H1 (cell line): ENCODE data around the gene ADAMTS17. TPM values are rescaled to one million over a fixed set of nuclear protein-coding genes. Genes with fewer than 3 reads are reported as not detected.

Experiments used
- CTCF ChIA-PET: fragments of 300-600 bp; sonication (Branson Sonifier 250); formaldehyde crosslinking; loops from one replicate; lab custom pipeline; 2021; ENCODE audit not compliant: partially characterized antibody; lab: Charles Lee
- POLR2A ChIA-PET: fragments of 300-600 bp; sonication (Branson Sonifier 250); formaldehyde crosslinking; loops from one replicate; lab custom pipeline; 2021; ENCODE audit warnings: inconsistent platforms; ENCODE audit not compliant: partially characterized antibody; lab: Charles Lee
- DNase-seq, 2 experiments: peaks; one replicate each; pipeline versions ENCODE4 v3.0.0 to v3.0.0-alpha.2; 2010 to 2022; ENCODE audit warnings: low spot score in 2 of 2, low read depth in 1 of 2, mixed read lengths in 1 of 2
- FAIRE-seq: peaks from 2 replicates; lab custom pipeline; 2011; peaks lifted over from hg19 to GRCh38; lab: Jason Lieb, UNC
- H2AFZ ChIP-seq: 2 replicates; pipeline ENCODE4 v1.8.1; 2012; ENCODE audit warnings: low read length, inconsistent platforms
- H2AK5ac ChIP-seq: 2 replicates; pipeline ENCODE4 v1.6.1; 2013; ENCODE audit warnings: low read depth, low read length
- H2BK120ac ChIP-seq: replicated peaks from 2 replicates; pipeline ENCODE3; 2013; ENCODE audit warnings: low read depth, low read length, inconsistent platforms
- H2BK12ac ChIP-seq: 2 replicates; pipeline ENCODE4 v1.6.1; 2013; ENCODE audit warnings: low read depth, low read length
- H2BK15ac ChIP-seq: 2 replicates; pipeline ENCODE4 v1.6.1; 2013; ENCODE audit warnings: low read length
- H2BK20ac ChIP-seq: 2 replicates; pipeline ENCODE4 v1.6.1; 2013; ENCODE audit warnings: low read length
- H2BK5ac ChIP-seq: 2 replicates; pipeline ENCODE4 v1.6.1; 2013; ENCODE audit warnings: low read depth, low read length
- H3K14ac ChIP-seq: 2 replicates; pipeline ENCODE4 v1.6.1; 2013; ENCODE audit warnings: inconsistent platforms; ENCODE audit not compliant: insufficient read length
- H3K18ac ChIP-seq: 2 replicates; pipeline ENCODE4 v1.6.1; 2013; ENCODE audit warnings: low read length; ENCODE audit errors: extremely low read depth
- H3K23ac ChIP-seq: 2 replicates; pipeline ENCODE4 v1.6.1; 2013; ENCODE audit warnings: inconsistent platforms; ENCODE audit not compliant: insufficient read length
- H3K23me2 ChIP-seq: 2 replicates; pipeline ENCODE4 v1.6.1; 2013; ENCODE audit warnings: low read depth, low read length
- H3K27ac ChIP-seq: 2 replicates; pipeline ENCODE4 v1.6.1; 2011; ENCODE audit warnings: low read depth, low read length, inconsistent platforms
- H3K27me3 ChIP-seq, 4 experiments: replicated peaks in 1 of 4; 1 replicate in 1 of 4; 2 replicates in 3 of 4; pipeline versions ENCODE4 v1.6.1 to v1.8.1; 2011 to 2013; ENCODE audit warnings: low read length in 3 of 4, mild to moderate bottlenecking in 3 of 4, inconsistent platforms in 2 of 4, mixed read lengths in 2 of 4, moderate library complexity in 1 of 4; ENCODE audit not compliant: control insufficient read depth in 3 of 4, insufficient read depth in 3 of 4; ENCODE audit errors: extremely low read depth in 1 of 4
- H3K36me3 ChIP-seq, 4 experiments: 2 replicates each; pipeline versions ENCODE4 v1.6.1 to v1.8.1; 2011 to 2013; ENCODE audit warnings: mild to moderate bottlenecking in 4 of 4, low read length in 3 of 4, moderate library complexity in 2 of 4, control low read depth in 1 of 4, inconsistent platforms in 1 of 4; ENCODE audit not compliant: insufficient read depth in 4 of 4, control insufficient read depth in 2 of 4
- H3K4ac ChIP-seq: replicated peaks from 2 replicates; pipeline ENCODE3; 2013; ENCODE audit warnings: low read length, low read depth, mixed read lengths, inconsistent platforms; ENCODE audit not compliant: insufficient read length
- H3K4me1 ChIP-seq, 4 experiments: replicated peaks in 1 of 4; 1 replicate in 1 of 4; 2 replicates in 3 of 4; pipeline versions ENCODE4 v1.6.1 to v1.8.1; 2011 to 2013; ENCODE audit warnings: low read length in 3 of 4, inconsistent platforms in 2 of 4, mixed read lengths in 1 of 4; ENCODE audit not compliant: insufficient read depth in 4 of 4, control insufficient read depth in 3 of 4
- H3K4me2 ChIP-seq, 2 experiments: 2 replicates each; pipeline versions ENCODE4 v1.6.1 to v1.8.1; 2011 to 2013; ENCODE audit warnings: low read depth in 2 of 2, low read length in 2 of 2, control low read depth in 1 of 2, inconsistent platforms in 1 of 2, mild to moderate bottlenecking in 1 of 2; ENCODE audit not compliant: insufficient read depth in 1 of 2
- H3K4me3 ChIP-seq, 4 experiments: fragments of 200-600, 300-600 bp in 1 of 4; sonication (generic), shearing (Covaris generic), sonication (Bioruptor Twin) in 1 of 4; 2 replicates each; pipeline versions ENCODE4 v1.5.1 to v1.8.1; 2011 to 2016; ENCODE audit warnings: low read length in 4 of 4, low read depth in 3 of 4, control low read depth in 2 of 4, inconsistent platforms in 2 of 4, mild to moderate bottlenecking in 2 of 4, mixed read lengths in 1 of 4, moderate library complexity in 1 of 4; ENCODE audit not compliant: insufficient read depth in 2 of 4; ENCODE audit errors: extremely low read depth in 1 of 4
- H3K56ac ChIP-seq: replicated peaks from 2 replicates; pipeline ENCODE3; 2013; ENCODE audit warnings: low read depth, mild to moderate bottlenecking, mixed read lengths, low read length, inconsistent platforms; ENCODE audit not compliant: insufficient read length
- H3K79me1 ChIP-seq: 2 replicates; pipeline ENCODE4 v1.6.1; 2013; ENCODE audit warnings: low read depth, low read length, control low read depth
- H3K79me2 ChIP-seq, 2 experiments: 2 replicates each; pipeline versions ENCODE4 v1.6.1 to v1.8.1; 2012 to 2013; ENCODE audit warnings: low read length in 2 of 2, mild to moderate bottlenecking in 2 of 2, inconsistent platforms in 1 of 2; ENCODE audit not compliant: insufficient read depth in 2 of 2, control insufficient read depth in 1 of 2
- H3K9ac ChIP-seq, 4 experiments: replicated peaks in 1 of 4; 1 replicate in 1 of 4; 2 replicates in 3 of 4; pipeline versions ENCODE4 v1.6.1 to v1.8.1; 2011 to 2013; ENCODE audit warnings: low read depth in 3 of 4, low read length in 3 of 4, control low read depth in 2 of 4, mild to moderate bottlenecking in 2 of 4, moderate library complexity in 2 of 4, inconsistent platforms in 1 of 4; ENCODE audit errors: extremely low read depth in 1 of 4
- H3K9me3 ChIP-seq, 2 experiments: 2 replicates each; pipeline versions ENCODE4 v1.6.1 to v1.8.1; 2012 to 2013; ENCODE audit warnings: mild to moderate bottlenecking in 2 of 2, moderate library complexity in 2 of 2, control low read depth in 1 of 2, inconsistent platforms in 1 of 2, low read depth in 1 of 2, low read length in 1 of 2, mixed read lengths in 1 of 2; ENCODE audit not compliant: insufficient read depth in 2 of 2
- H4K20me1 ChIP-seq, 2 experiments: replicated peaks in 1 of 2; 2 replicates each; pipeline versions ENCODE3 to v1.8.1; 2011 to 2013; ENCODE audit warnings: inconsistent platforms in 2 of 2, low read length in 2 of 2, mild to moderate bottlenecking in 1 of 2; ENCODE audit not compliant: insufficient read depth in 2 of 2, control insufficient read depth in 1 of 2
- H4K5ac ChIP-seq: 2 replicates; pipeline ENCODE4 v1.6.1; 2013; ENCODE audit warnings: low read length, low read depth, mixed read lengths, inconsistent platforms; ENCODE audit not compliant: insufficient read length
- H4K8ac ChIP-seq: 2 replicates; pipeline ENCODE4 v1.8.0; 2013; ENCODE audit warnings: mild to moderate bottlenecking, moderate library complexity, low read length, inconsistent platforms; ENCODE audit not compliant: insufficient read depth; ENCODE audit errors: extremely low read depth
- H4K91ac ChIP-seq: replicated peaks from 2 replicates; pipeline ENCODE3; 2013; ENCODE audit warnings: low read length, mixed read lengths, inconsistent platforms; ENCODE audit not compliant: insufficient read length
- BACH1 ChIP-seq: IDR thresholded peaks from 2 replicates; pipeline ENCODE4 v1.6.1; 2012; ENCODE audit warnings: low read length, improper control_type of control experiment
- WGBS, 2 experiments: shearing (Covaris generic) in 1 of 2; methylation state at CpG; one replicate each; pipeline versions ENCODE4 v1.1.6 to v1.1.7; 2013 to 2015; ENCODE audit warnings: low lambda C conversion rate in 2 of 2, mixed read lengths in 2 of 2, inconsistent platforms in 1 of 2, low coverage in 1 of 2, missing lambda C conversion rate in 1 of 2; ENCODE audit not compliant: insufficient replicate concordance in 2 of 2, insufficient coverage in 1 of 2, insufficient read length in 1 of 2; ENCODE audit errors: extremely low coverage in 1 of 2, missing lambda C conversion rate in 1 of 2; 5-methylcytosine and 5-hydroxymethylcytosine counted together
- polyA plus RNA-seq, 7 experiments: library from polyadenylated mRNA; depleted of rRNA in 3 of 7; stranded (reverse) in 5 of 7; unstranded in 2 of 7; fragments of >200 nt in 5 of 7; fragments of 200-250 nt in 2 of 7; gene quantifications; 1 replicate in 5 of 7; 2 replicates in 1 of 7; 4 replicates in 1 of 7; pipeline versions ENCODE4 v1.2.1 to v1.2.3, GENCODE V29; 2011 to 2013; ENCODE audit warnings: missing spikeins in 2 of 7, mixed read lengths in 2 of 7
- total RNA-seq: library from RNA; stranded (reverse); fragmentation: NEBNext Ultra II Directional; extraction: Animal tissue kit (Norgen Biotek cat#: 25700); gene quantifications from 2 replicates; pipeline ENCODE4 v1.2.1, GENCODE V29; 2021

ADAMTS17 gene
- total and polyA plus RNA-seq, 2 of the 8 experiments (the other 6 are each of a cell fraction or from before 2014, with no cell fraction given): 0.51 to 1.7 TPM

GRCh38 chr15:99985878-99986277 is 355.9 kb downstream of the ADAMTS17 start:
- peak overlapping the region; percentile 8 for H4K91ac ChIP-seq
- H3K4ac ChIP-seq: no peak overlapping the region
- H2BK120ac ChIP-seq: no peak overlapping the region
- H4K5ac ChIP-seq: no peak overlapping the region
- H3K56ac ChIP-seq: no peak overlapping the region
- peaks cover 0 to 6% of the 10 kb centered on the region in 2 experiments; a peak in 2 of 4 replicates for H3K9me3 ChIP-seq
- peaks cover 2% of the 10 kb centered on the region; the same call in 1 of the 2 replicates for H3K23me2 ChIP-seq
- H3K4me1 ChIP-seq: peaks cover 15 to 27% (median 19%) of the 10 kb centered on the region in 4 experiments
- no peaks in the 10 kb centered on the region for H3K36me3 ChIP-seq
- H3K23ac ChIP-seq: no peak overlapping the region
- H2BK5ac ChIP-seq: peak overlapping the region; percentile 82; the same call in 1 of the 2 replicates
- no peaks in the 10 kb centered on the region for H3K79me1 ChIP-seq
- H2BK20ac ChIP-seq: no peak overlapping the region
- H3K27ac ChIP-seq: no peak overlapping the region
- peak overlapping the region; percentile 96 for H2BK12ac ChIP-seq
- H3K4me2 ChIP-seq: no peak overlapping the region
- TF ChIP-seq BACH1: no peak
- no peaks in the 10 kb centered on the region for H3K79me2 ChIP-seq
- H4K20me1 ChIP-seq: no peaks in the 10 kb centered on the region
- no peak overlapping the region for H3K4me3 ChIP-seq
- no peak overlapping the region; the same call in 1 of the 2 replicates for H3K18ac ChIP-seq
- ChIA-PET CTCF (interaction anchor here (0.6 to 1.1 kb wide), 2 partner anchors 25 to 44 kb away, joined by 3 read pairs; no protein-coding TSS in a partner anchor), POLR2A (no interaction called here)
- H2AK5ac ChIP-seq: peak overlapping the region; percentile 61
- no peak overlapping the region for H2BK15ac ChIP-seq
- DNase-seq (no peak), FAIRE-seq (no peak)
- no peak overlapping the region for H2AFZ ChIP-seq
- no peaks in the 10 kb centered on the region for H3K27me3 ChIP-seq
- H3K14ac ChIP-seq: no peak overlapping the region
- WGBS, 2 experiments: 98% methylated on average over 4 of the region's 4 CpGs; no CpG with 5 or more reads in 1 of the 2 experiments
- H4K8ac ChIP-seq: no peak overlapping the region; the same call in 1 of the 2 replicates
- no peak overlapping the region for H3K9ac ChIP-seq
